Fibroblast of lung (primary cell): ENCODE measurements around the gene ENPP6.

Experiments
- EZH2 ChIP-seq: IDR thresholded peaks from 2 replicates; pipeline ENCODE4 v1.5.1; 2012; ENCODE audit warnings: low read length, control low read depth, mild to moderate bottlenecking; ENCODE audit errors: missing control alignments
- TF ChIP-seq, protein P1 (sequence below), 2 donors: IDR thresholded peaks in 1 of 2; conservative IDR thresholded peaks in 1 of 2; 1 replicate in 1 of 2; 2 replicates in 1 of 2; pipeline ENCODE4 v1.5.1; 2011 to 2012; ENCODE audit warnings: low read length in 2 of 2, control low read depth in 1 of 2, inconsistent platforms in 1 of 2, low read depth in 1 of 2, mild to moderate bottlenecking in 1 of 2

GRCh38 chr4:184255871-184256642, 38.4 kb upstream of the ENPP6 start:
- no peak for TF ChIP-seq EZH2
- TF ChIP-seq, protein P1, sequence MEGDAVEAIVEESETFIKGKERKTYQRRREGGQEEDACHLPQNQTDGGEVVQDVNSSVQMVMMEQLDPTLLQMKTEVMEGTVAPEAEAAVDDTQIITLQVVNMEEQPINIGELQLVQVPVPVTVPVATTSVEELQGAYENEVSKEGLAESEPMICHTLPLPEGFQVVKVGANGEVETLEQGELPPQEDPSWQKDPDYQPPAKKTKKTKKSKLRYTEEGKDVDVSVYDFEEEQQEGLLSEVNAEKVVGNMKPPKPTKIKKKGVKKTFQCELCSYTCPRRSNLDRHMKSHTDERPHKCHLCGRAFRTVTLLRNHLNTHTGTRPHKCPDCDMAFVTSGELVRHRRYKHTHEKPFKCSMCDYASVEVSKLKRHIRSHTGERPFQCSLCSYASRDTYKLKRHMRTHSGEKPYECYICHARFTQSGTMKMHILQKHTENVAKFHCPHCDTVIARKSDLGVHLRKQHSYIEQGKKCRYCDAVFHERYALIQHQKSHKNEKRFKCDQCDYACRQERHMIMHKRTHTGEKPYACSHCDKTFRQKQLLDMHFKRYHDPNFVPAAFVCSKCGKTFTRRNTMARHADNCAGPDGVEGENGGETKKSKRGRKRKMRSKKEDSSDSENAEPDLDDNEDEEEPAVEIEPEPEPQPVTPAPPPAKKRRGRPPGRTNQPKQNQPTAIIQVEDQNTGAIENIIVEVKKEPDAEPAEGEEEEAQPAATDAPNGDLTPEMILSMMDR (conservative IDR thresholded peaks at IDR 0.05 in 1 of 2, IDR thresholded peaks at IDR 0.05 in 1 of 2; ENCODE audit: low read depth in 1 of 2, low read length in 2 of 2), result no peak
